Neural crest cell (in vitro differentiated cells): ENCODE results near the gene CD47. TPM values are rescaled to one million over a fixed set of nuclear protein-coding genes. Genes with fewer than 3 reads are reported as not detected.

Experiments used
- DNase-seq: peaks from one replicate; pipeline ENCODE4 v3.0.0; 2021; ENCODE audit warnings: low read depth, mixed read lengths, low spot score
- H3K27ac Mint-ChIP-seq: one replicate; pipeline ENCODE4 v1.8.0; 2021; ENCODE audit warnings: mild to moderate bottlenecking, mixed read lengths; ENCODE audit not compliant: unreplicated experiment
- H3K27me3 Mint-ChIP-seq: 2 replicates; pipeline ENCODE4 v1.8.0; 2021; ENCODE audit warnings: low read depth, mild to moderate bottlenecking, mixed read lengths
- H3K36me3 Mint-ChIP-seq: 2 replicates; pipeline ENCODE4 v1.8.0; 2021; ENCODE audit warnings: low read depth, mild to moderate bottlenecking, mixed read lengths
- H3K4me1 Mint-ChIP-seq: 2 replicates; pipeline ENCODE4 v1.8.0; 2021; ENCODE audit warnings: mixed read lengths
- H3K4me3 Mint-ChIP-seq: one replicate; pipeline ENCODE4 v1.8.0; 2021; ENCODE audit warnings: mild to moderate bottlenecking, mixed read lengths
- H3K9me3 Mint-ChIP-seq: 2 replicates; pipeline ENCODE4 v1.8.0; 2021; ENCODE audit warnings: mixed read lengths
- CTCF ChIP-seq: fragments of 200-600 bp; sonication (generic); conservative IDR thresholded peaks from 2 replicates; pipeline ENCODE4 v1.5.0; 2021; ENCODE audit warnings: antibody characterized with exemption, mild to moderate bottlenecking
- total RNA-seq: library from RNA; stranded (reverse); gene quantifications from 2 replicates; pipeline ENCODE4 v1.2.1, GENCODE V29; 2021

The CD47 gene
- total RNA-seq, 1 donor from 2014 or later: 48.3 TPM

DNA sequence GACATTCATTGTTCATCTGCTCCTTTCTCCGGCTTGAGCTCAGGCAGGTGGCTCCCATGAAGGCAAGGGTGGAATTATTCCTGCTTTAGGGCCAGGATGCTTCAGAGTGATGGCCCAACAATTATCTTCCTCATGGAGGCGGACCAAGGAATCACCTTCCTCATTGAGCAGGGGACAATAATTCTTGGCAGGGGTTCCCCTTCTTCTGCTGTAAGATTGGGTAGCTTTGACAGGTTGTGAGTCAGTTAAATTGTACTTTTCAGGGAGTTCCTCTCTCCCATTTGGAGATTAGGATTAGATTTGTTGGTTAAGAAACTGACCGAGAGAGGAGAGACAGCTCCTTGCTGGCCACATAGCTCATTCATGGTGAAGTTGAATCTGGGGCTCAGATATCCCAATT lies 31.4 kb upstream of the CD47 start:
- no peak for TF ChIP-seq CTCF
- no peaks in the 10 kb centered on the region for H3K36me3 Mint-ChIP-seq
- peaks cover 11% of the 10 kb centered on the region for H3K27me3 Mint-ChIP-seq
- H3K4me1 Mint-ChIP-seq: peaks cover 35% of the 10 kb centered on the region
- peaks cover 5% of the 10 kb centered on the region for H3K9me3 Mint-ChIP-seq
- no peak overlapping the region for H3K27ac Mint-ChIP-seq
- DNase-seq: no peak
- H3K4me3 Mint-ChIP-seq: no peak overlapping the region

DNA sequence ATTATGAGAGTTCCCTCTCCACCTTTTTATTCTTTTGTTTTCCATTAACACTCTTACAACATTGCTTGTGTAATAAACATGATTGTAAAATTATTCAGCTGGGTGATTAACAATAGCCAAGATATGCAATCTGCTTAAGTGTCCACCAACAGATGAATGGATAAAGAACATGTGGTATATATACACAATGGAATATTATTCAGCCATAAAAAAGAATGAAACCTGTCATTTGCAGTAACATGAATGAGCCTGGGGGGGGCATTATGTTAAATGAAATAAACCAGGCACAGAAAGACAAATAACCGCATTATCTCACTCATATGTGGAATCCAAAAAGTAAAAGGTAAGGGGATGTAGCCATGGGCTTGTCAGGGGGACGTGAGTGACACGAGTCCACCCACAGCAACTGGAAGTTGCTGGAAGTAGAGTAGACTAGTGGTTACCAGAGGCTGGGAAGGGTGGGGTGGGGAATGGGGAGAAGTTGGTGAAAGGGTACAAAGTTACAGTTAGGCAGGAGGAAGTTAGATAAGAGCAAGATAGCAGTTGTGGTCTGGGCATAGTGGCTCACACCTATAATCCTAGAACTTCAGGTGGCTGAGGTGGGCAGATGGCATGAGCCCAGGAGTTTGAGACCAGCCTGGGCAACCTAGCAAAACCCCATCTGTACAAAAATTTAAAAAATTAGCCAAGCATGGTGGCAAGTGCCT lies 28.7 kb upstream of the CD47 start:
- Mint-ChIP-seq H3K27me3 (peaks cover 11% of the 10 kb centered on the region), H3K27ac (no peak overlapping the region), H3K4me1 (peaks cover 19% of the 10 kb centered on the region), H3K4me3 (no peak overlapping the region), H3K36me3 (no peaks in the 10 kb centered on the region), H3K9me3 (peaks cover 5% of the 10 kb centered on the region)
- TF ChIP-seq CTCF: no peak
- DNase-seq: no peak

GRCh38 chr3:108118038-108118768 lies 27.4 kb upstream of the CD47 start:
- Mint-ChIP-seq H3K4me3 (no peak overlapping the region), H3K4me1 (peaks cover 5% of the 10 kb centered on the region), H3K36me3 (no peaks in the 10 kb centered on the region), H3K9me3 (peaks cover 4% of the 10 kb centered on the region), H3K27ac (no peak overlapping the region), H3K27me3 (peaks cover 11% of the 10 kb centered on the region)
- no peak for TF ChIP-seq CTCF
- DNase-seq: no peak

DNA sequence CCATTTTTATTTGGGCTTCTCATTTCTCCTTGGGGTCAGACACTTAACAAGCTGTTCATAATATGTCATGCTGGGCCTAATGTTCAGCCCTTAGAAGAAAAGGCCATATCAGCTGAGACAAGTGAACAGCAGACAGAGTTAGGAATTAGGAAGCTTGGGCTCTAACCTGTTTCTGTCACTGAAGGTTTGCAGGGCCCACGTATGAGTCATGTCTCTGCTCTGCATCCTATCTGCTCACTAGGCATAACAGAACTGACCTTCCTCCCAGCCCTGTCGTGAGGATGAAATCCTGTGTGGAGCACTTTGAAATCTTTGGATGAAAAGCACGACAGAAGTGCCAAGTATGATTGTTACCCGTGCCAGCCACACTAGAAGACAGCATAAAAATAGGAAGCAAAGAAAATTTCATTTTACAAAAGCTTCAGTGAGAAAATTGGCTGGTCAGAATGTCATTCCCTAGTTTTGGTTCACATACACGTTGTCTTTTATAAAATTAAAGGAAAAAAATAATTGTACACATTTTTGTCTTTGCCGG lies 26.5 kb upstream of the CD47 start:
- Mint-ChIP-seq H3K9me3 (peaks cover 3% of the 10 kb centered on the region), H3K4me3 (no peak overlapping the region), H3K27ac (no peak overlapping the region), H3K36me3 (no peaks in the 10 kb centered on the region), H3K27me3 (peaks cover 10% of the 10 kb centered on the region), H3K4me1 (no peaks in the 10 kb centered on the region)
- no peak for DNase-seq
- TF ChIP-seq CTCF: no peak

DNA sequence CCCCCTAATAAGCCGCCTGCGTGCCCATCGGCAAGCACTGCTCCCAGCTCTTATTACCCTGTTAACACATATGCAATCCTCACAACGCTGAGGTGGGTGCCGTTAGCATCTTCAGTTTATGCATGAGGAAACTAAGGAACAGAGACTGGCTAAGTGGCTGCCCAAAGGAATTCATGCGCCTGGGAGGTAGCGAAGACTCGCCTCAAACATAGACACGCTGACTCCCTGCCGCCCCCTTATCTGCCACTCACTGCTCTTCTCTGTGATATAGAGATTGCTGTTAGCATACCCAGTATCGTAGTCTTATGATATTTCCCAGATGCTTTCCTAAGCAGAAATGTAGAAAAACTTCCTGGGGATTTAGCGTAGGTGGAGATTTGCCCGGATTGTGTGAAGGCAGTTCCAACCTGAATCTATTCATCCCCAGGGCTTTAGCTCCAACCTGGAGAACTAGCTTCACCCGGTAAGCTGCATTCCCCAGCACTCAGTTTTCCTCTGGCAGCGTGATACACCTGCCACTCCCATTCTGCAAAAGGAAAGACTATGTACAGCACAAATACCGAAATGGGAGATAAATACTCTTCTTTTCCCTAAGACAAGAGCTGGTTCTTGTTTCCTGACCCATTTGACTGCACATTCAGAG lies 23.7 kb upstream of the CD47 start:
- DNase-seq: no peak
- no peaks in the 10 kb centered on the region for H3K4me1 Mint-ChIP-seq
- no peaks in the 10 kb centered on the region for H3K27me3 Mint-ChIP-seq
- no peaks in the 10 kb centered on the region for H3K36me3 Mint-ChIP-seq
- TF ChIP-seq CTCF: no peak
- no peak overlapping the region for H3K27ac Mint-ChIP-seq
- H3K9me3 Mint-ChIP-seq: peaks cover 3% of the 10 kb centered on the region
- H3K4me3 Mint-ChIP-seq: no peak overlapping the region
